Measurements from ENCODE around the gene ENSA.
"Not testable (repeated sequence)": the region's sequence is repeated elsewhere in the genome, so short reads cannot be mapped to it uniquely, and the experiment has no call there.

The ENSA gene

GRCh38 chr1:150621497-150622302, 7.7 kb downstream of the ENSA start:
- peak; percentile 22 for DNase-seq

GRCh38 chr1:150620919-150621318, 8.5 kb downstream of the ENSA start:
- DNase-seq, result no peak

- no peak for DNase-seq
Measured at GRCh38 chr1:150619576-150620509, 9.6 kb downstream of the ENSA start.

GRCh38 chr1:150615346-150616201, 13.8 kb downstream of the ENSA start:
- no peak for DNase-seq

- peak; percentile 91 for DNase-seq
Measured at GRCh38 chr1:150613061-150613920, 16.1 kb downstream of the ENSA start.

- DNase-seq, result no peak
Measured at GRCh38 chr1:150612014-150612345, 17.4 kb downstream of the ENSA start.

- no peak for DNase-seq
Measured at GRCh38 chr1:150610576-150610975, 18.8 kb downstream of the ENSA start.

- DNase-seq, result no peak
Measured at GRCh38 chr1:150609732-150610131, 19.7 kb downstream of the ENSA start.

GRCh38 chr1:150606463-150607142, 22.8 kb downstream of the ENSA start:
- DNase-seq, result no peak

GRCh38 chr1:150605451-150605731, 24.0 kb downstream of the ENSA start:
- not testable (repeated sequence) for DNase-seq

GRCh38 chr1:150604226-150604588, 25.2 kb downstream of the ENSA start:
- DNase-seq, result no peak

GRCh38 chr1:150603711-150604110, 25.7 kb downstream of the ENSA start:
- no peak for DNase-seq

- DNase-seq, result not testable (repeated sequence)
Measured at GRCh38 chr1:150602372-150602771, 27.0 kb downstream of the ENSA start.

- no peak for DNase-seq
Measured at GRCh38 chr1:150601540-150601939, 27.9 kb downstream of the ENSA start.

GRCh38 chr1:150598346-150598745, 31.1 kb downstream of the ENSA start:
- not testable (repeated sequence) for DNase-seq

- DNase-seq, result no peak
Measured at GRCh38 chr1:150596976-150597375, 32.4 kb downstream of the ENSA start.

- DNase-seq, result no peak
Measured at GRCh38 chr1:150596095-150596892, 33.1 kb downstream of the ENSA start.

- no peak for DNase-seq
Measured at GRCh38 chr1:150582371-150582770, 47.0 kb downstream of the ENSA start.

- not testable (repeated sequence) for DNase-seq
Measured at GRCh38 chr1:150581962-150582361, 47.5 kb downstream of the ENSA start.

GRCh38 chr1:150581437-150581836, 48.0 kb downstream of the ENSA start:
- not testable (repeated sequence) for DNase-seq

GRCh38 chr1:150580966-150581365, 48.4 kb downstream of the ENSA start:
- DNase-seq, result not testable (repeated sequence)

Measured in NCI-H1092 treated with DMSO at 0.1 percent for 48 hours (cell line).